Liver (tissue), 9 donors: Measurements from ENCODE around the gene NASP. TPM values are rescaled to one million over a fixed set of nuclear protein-coding genes. Genes with fewer than 3 reads are reported as not detected.

Experiments used
- DNase-seq: peaks from one replicate; pipeline ENCODE4 v3.0.0-alpha.2; 2017; ENCODE audit warnings: low spot score
- H3K27ac ChIP-seq, 2 donors: one replicate each; pipeline ENCODE4 v1.7.0; 2013; ENCODE audit warnings: inconsistent platforms in 2 of 2, low read length in 2 of 2, control low read depth in 1 of 2, low read depth in 1 of 2, mild to moderate bottlenecking in 1 of 2
- H3K27me3 ChIP-seq, 4 donors: one replicate each; pipeline versions ENCODE4 v1.6.1 to v1.7.0; 2013; ENCODE audit warnings: low read length in 3 of 4, inconsistent platforms in 1 of 4, mild to moderate bottlenecking in 1 of 4, moderate library complexity in 1 of 4; ENCODE audit not compliant: control insufficient read depth in 4 of 4, insufficient read depth in 4 of 4
- H3K36me3 ChIP-seq, 4 donors: one replicate each; pipeline versions ENCODE4 v1.6.1 to v1.7.0; 2013; ENCODE audit warnings: low read length in 3 of 4, mild to moderate bottlenecking in 3 of 4, low read depth in 1 of 4, moderate library complexity in 1 of 4; ENCODE audit not compliant: control insufficient read depth in 4 of 4, insufficient read depth in 3 of 4
- H3K4me1 ChIP-seq, 4 donors: one replicate each; pipeline versions ENCODE4 v1.6.1 to v1.7.0; 2013; ENCODE audit warnings: low read length in 3 of 4, mild to moderate bottlenecking in 3 of 4, moderate library complexity in 1 of 4; ENCODE audit not compliant: control insufficient read depth in 4 of 4, insufficient read depth in 4 of 4
- H3K4me3 ChIP-seq, 3 donors: one replicate each; pipeline versions ENCODE4 v1.6.1 to v1.7.0; 2013; ENCODE audit warnings: low read length in 3 of 3, control low read depth in 1 of 3, low read depth in 1 of 3, mild to moderate bottlenecking in 1 of 3
- H3K9ac ChIP-seq, 2 donors: one replicate each; pipeline ENCODE4 v1.7.0; 2013; ENCODE audit warnings: low read length in 2 of 2, mild to moderate bottlenecking in 2 of 2, moderate library complexity in 2 of 2, control low read depth in 1 of 2, low read depth in 1 of 2
- H3K9me3 ChIP-seq, 4 donors: one replicate each; pipeline versions ENCODE4 v1.6.1 to v1.7.0; 2013; ENCODE audit warnings: low read length in 3 of 4; ENCODE audit not compliant: control insufficient read depth in 4 of 4
- ATF3 ChIP-seq: IDR thresholded peaks from 2 replicates; pipeline ENCODE4 v1.6.1; 2016; ENCODE audit warnings: antibody characterized with exemption
- CTCF ChIP-seq: fragments of 150-350 bp; IDR thresholded peaks from 2 replicates; pipeline ENCODE4 v1.5.1; 2017; ENCODE audit warnings: improper control_type of control experiment, low read depth, low read length; ENCODE audit not compliant: missing input control
- EGR1 ChIP-seq, 2 donors: IDR thresholded peaks; 2 replicates each; pipeline ENCODE4 v1.6.1; 2016 to 2018; ENCODE audit warnings: antibody characterized with exemption in 2 of 2, low read depth in 2 of 2
- FOXA1 ChIP-seq: IDR thresholded peaks from 2 replicates; pipeline ENCODE4 v1.6.1; 2016; ENCODE audit warnings: antibody characterized with exemption
- FOXA2 ChIP-seq: IDR thresholded peaks from 2 replicates; pipeline ENCODE4 v1.6.1; 2016; ENCODE audit warnings: antibody characterized with exemption
- GABPA ChIP-seq, 2 donors: IDR thresholded peaks in 1 of 2; conservative IDR thresholded peaks in 1 of 2; 2 replicates each; pipeline ENCODE4 v1.6.1; 2016; ENCODE audit warnings: antibody characterized with exemption in 2 of 2, mild to moderate bottlenecking in 1 of 2, moderate library complexity in 1 of 2
- HNF4A ChIP-seq, 2 donors: conservative IDR thresholded peaks; 2 replicates each; pipeline ENCODE4 v1.6.1; 2016; ENCODE audit warnings: antibody characterized with exemption in 2 of 2, mild to moderate bottlenecking in 2 of 2
- HNF4G ChIP-seq: IDR thresholded peaks from 2 replicates; pipeline ENCODE4 v1.6.1; 2016; ENCODE audit warnings: antibody characterized with exemption
- JUND ChIP-seq, 2 donors: IDR thresholded peaks; 2 replicates each; pipeline ENCODE4 v1.6.1; 2016; ENCODE audit warnings: antibody characterized with exemption in 2 of 2
- MAX ChIP-seq: IDR thresholded peaks from 2 replicates; pipeline ENCODE4 v1.6.1; 2016; ENCODE audit warnings: antibody characterized with exemption
- NR2F2 ChIP-seq: IDR thresholded peaks from 2 replicates; pipeline ENCODE4 v1.6.1; 2016; ENCODE audit warnings: antibody characterized with exemption
- RAD21 ChIP-seq, 2 donors: IDR thresholded peaks; 2 replicates each; pipeline ENCODE4 v1.6.1; 2016; ENCODE audit warnings: antibody characterized with exemption in 2 of 2, mild to moderate bottlenecking in 2 of 2
- REST ChIP-seq: IDR thresholded peaks from 2 replicates; pipeline ENCODE4 v1.6.1; 2016; ENCODE audit warnings: antibody characterized with exemption, mild to moderate bottlenecking
- RXRA ChIP-seq, 2 donors: IDR thresholded peaks; 2 replicates each; pipeline ENCODE4 v1.6.1; 2017 to 2018; ENCODE audit warnings: antibody characterized with exemption in 2 of 2, mild to moderate bottlenecking in 1 of 2
- SP1 ChIP-seq: IDR thresholded peaks from 2 replicates; pipeline ENCODE4 v1.6.1; 2018; ENCODE audit warnings: antibody characterized with exemption, mild to moderate bottlenecking
- TAF1 ChIP-seq: conservative IDR thresholded peaks from 2 replicates; pipeline ENCODE4 v1.6.1; 2016; ENCODE audit warnings: antibody characterized with exemption, mild to moderate bottlenecking
- YY1 ChIP-seq: IDR thresholded peaks from 2 replicates; pipeline ENCODE4 v1.6.1; 2016; ENCODE audit warnings: antibody characterized with exemption, mild to moderate bottlenecking
- ZBTB33 ChIP-seq: IDR thresholded peaks from 2 replicates; pipeline ENCODE4 v1.6.1; 2016; ENCODE audit warnings: antibody characterized with exemption
- WGBS: extraction: QIAGEN DNeasy Blood & Tissue Kit; methylation state at CpG from one replicate; pipeline ENCODE4 v1.1.7; 2013; 5-methylcytosine and 5-hydroxymethylcytosine counted together
- polyA plus RNA-seq, 2 donors: library from polyadenylated mRNA; stranded (reverse) in 1 of 2; unstranded in 1 of 2; fragments of 200-250 nt in 1 of 2; fragments of >200 nt in 1 of 2; fragmentation: Nextera tagmentation in 1 of 2; extraction: Ambion mirVana in 1 of 2; gene quantifications; one replicate each; pipeline versions ENCODE4 v1.2.1 to v1.2.3, GENCODE V29; 2013 to 2015
- total RNA-seq, 2 donors: library from RNA; depleted of rRNA; stranded (reverse); fragments of >200 nt; gene quantifications; one replicate each; pipeline ENCODE4 v1.2.3, GENCODE V29; 2014
- donor health status: healthy.
- donor health status: healthy.
- donor health status: healthy.
- donor health status: healthy.
- donor health status: healthy.

The NASP gene
- total and polyA plus RNA-seq, 4 donors, result 24.9 to 74.9 (median 39.7) TPM

- H3K9me3 ChIP-seq, result no peaks in the 10 kb centered on the region
- H3K36me3 ChIP-seq, result no peaks in the 10 kb centered on the region
- H3K27ac ChIP-seq, result peak overlapping the region in 1 of 2 donors; percentile 27
- H3K4me1 ChIP-seq, result peaks cover 12 to 42% (median 35%) of the 10 kb centered on the region in 4 donors
- H3K27me3 ChIP-seq, result no peaks in the 10 kb centered on the region
- no peak for DNase-seq
- H3K9ac ChIP-seq, result no peak overlapping the region
- WGBS, result 72% methylated on average over 4 of the region's 4 CpGs
- TF ChIP-seq EGR1 (IDR thresholded peaks at IDR 0.05; ENCODE audit: low read depth in 2 of 2) (no peak), RXRA (IDR thresholded peaks at IDR 0.05) (no peak), RAD21 (IDR thresholded peaks at IDR 0.05) (no peak), HNF4G (no peak), YY1 (no peak), MAX (no peak), REST (no peak), NR2F2 (no peak)
- no peak overlapping the region for H3K4me3 ChIP-seq
Observed at GRCh38 chr1:45544530-45544929, 39.3 kb upstream of the NASP start.

- no peaks in the 10 kb centered on the region for H3K36me3 ChIP-seq
- no peak overlapping the region for H3K9ac ChIP-seq
- H3K4me3 ChIP-seq, result no peak overlapping the region
- no peaks in the 10 kb centered on the region for H3K27me3 ChIP-seq
- H3K4me1 ChIP-seq, result peaks cover 12 to 42% (median 35%) of the 10 kb centered on the region in 4 donors
- no peak for DNase-seq
- H3K9me3 ChIP-seq, result no peaks in the 10 kb centered on the region
- peak overlapping the region; percentile 2 to 27 for H3K27ac ChIP-seq
- TF ChIP-seq FOXA2, result no peak
- TF ChIP-seq HNF4G, result no peak
- no peak for TF ChIP-seq YY1
- no peak for TF ChIP-seq TAF1
- TF ChIP-seq ATF3, result no peak
- TF ChIP-seq HNF4A (conservative IDR thresholded peaks at IDR 0.05), result no peak
- TF ChIP-seq RXRA (IDR thresholded peaks at IDR 0.05), result no peak
- no peak for TF ChIP-seq SP1
- no peak for TF ChIP-seq NR2F2
- no peak for TF ChIP-seq MAX
- TF ChIP-seq CTCF, result no peak
- TF ChIP-seq RAD21 (IDR thresholded peaks at IDR 0.05), result no peak
- no peak for TF ChIP-seq GABPA (IDR thresholded peaks at IDR 0.05 in 1 of 2, conservative IDR thresholded peaks at IDR 0.05 in 1 of 2)
- no peak for TF ChIP-seq JUND (IDR thresholded peaks at IDR 0.05)
- no peak for TF ChIP-seq FOXA1
- no peak for TF ChIP-seq ZBTB33
- no peak for TF ChIP-seq EGR1 (IDR thresholded peaks at IDR 0.05; ENCODE audit: low read depth in 2 of 2)
- no peak for TF ChIP-seq REST
- WGBS, result 52% methylated on average over 6 of the region's 6 CpGs
Observed at GRCh38 chr1:45545019-45545493, 38.8 kb upstream of the NASP start.
